Panc1 (cell line): Measurements from ENCODE around the gene CEP85L. TPM values are rescaled to one million over a fixed set of nuclear protein-coding genes. Genes with fewer than 3 reads are reported as not detected.

ENCODE experiments used
- ATAC-seq: fragments of 200-7000 bp; cut with Tn5 transposase; 2 replicates; pipeline ENCODE4 v1.9.1; 2020; ENCODE audit warnings: mild to moderate bottlenecking, moderate library complexity
- BruUV-seq: library from RNA; stranded (reverse); fragments of 400-500 nt; replicated peaks from 2 replicates; lab custom pipeline; 2021; lab: Mats Ljungman, UMichigan
- CTCF ChIA-PET: fragments of 300-600 bp; sonication (Branson Sonifier 250); formaldehyde crosslinking; loops from one replicate; lab custom pipeline; 2022; ENCODE audit warnings: antibody characterized with exemption; lab: Charles Lee
- POLR2A ChIA-PET: fragments of 300-600 bp; sonication (Branson Sonifier 250); formaldehyde crosslinking; loops from one replicate; lab custom pipeline; 2022; ENCODE audit warnings: antibody characterized with exemption; lab: Charles Lee
- DNase-seq: peaks from one replicate; pipeline ENCODE4 v3.0.0-alpha.2; 2010; ENCODE audit warnings: low read depth, low spot score
- H3K27ac ChIP-seq: 2 replicates; pipeline ENCODE4 v1.5.1; 2011; ENCODE audit warnings: mild to moderate bottlenecking, low read length, inconsistent platforms
- H3K27me3 ChIP-seq: fragments of 200-500 bp; sonication (Bioruptor generic); 2 replicates; pipeline ENCODE4 v1.6.0; 2014; ENCODE audit warnings: low read length, inconsistent platforms; ENCODE audit not compliant: control insufficient read depth, insufficient read depth
- H3K36me3 ChIP-seq: fragments of 200-500 bp; sonication (Bioruptor generic); 2 replicates; pipeline ENCODE4 v1.5.1; 2014; ENCODE audit warnings: inconsistent platforms, mild to moderate bottlenecking, low read length, moderate library complexity; ENCODE audit not compliant: control insufficient read depth, insufficient read depth
- H3K4me1 ChIP-seq: 2 replicates; pipeline ENCODE4 v1.5.1; 2011; ENCODE audit warnings: inconsistent platforms, mild to moderate bottlenecking, low read length, moderate library complexity; ENCODE audit not compliant: control insufficient read depth, insufficient read depth
- H3K4me3 ChIP-seq, 2 experiments: 2 replicates each; pipeline ENCODE4 v1.5.1; 2011 to 2012; ENCODE audit warnings: low read depth in 2 of 2, low read length in 2 of 2, mild to moderate bottlenecking in 2 of 2, inconsistent platforms in 1 of 2, moderate library complexity in 1 of 2
- H3K9me3 ChIP-seq: fragments of 200-500 bp; sonication (Bioruptor generic); 2 replicates; pipeline ENCODE4 v1.5.1; 2014; ENCODE audit warnings: low read depth, mild to moderate bottlenecking, inconsistent platforms, low read length, moderate library complexity; ENCODE audit not compliant: control insufficient read depth, insufficient read depth
- POLR2AphosphoS5 ChIP-seq: IDR thresholded peaks from 2 replicates; pipeline ENCODE4 v1.6.1; 2012; ENCODE audit warnings: mild to moderate bottlenecking, low read depth, low read length, moderate library complexity
- REST ChIP-seq, 2 experiments: IDR thresholded peaks; 2 replicates each; pipeline ENCODE4 v1.6.1; 2011 to 2012; ENCODE audit warnings: low read depth in 2 of 2, control low read depth in 1 of 2, low read length in 1 of 2, mild to moderate bottlenecking in 1 of 2, moderate library complexity in 1 of 2; ENCODE audit not compliant: insufficient read depth in 1 of 2
- SIN3A ChIP-seq: IDR thresholded peaks from 2 replicates; pipeline ENCODE4 v1.6.1; 2012; ENCODE audit warnings: low read depth, mild to moderate bottlenecking, low read length, moderate library complexity, borderline replicate concordance; ENCODE audit not compliant: insufficient read depth
- TCF7L2 ChIP-seq: IDR thresholded peaks from 2 replicates; pipeline ENCODE4 v1.6.1; 2011; ENCODE audit warnings: mild to moderate bottlenecking, low read depth, low read length, inconsistent platforms
- in situ Hi-C: cut with HindIII; loops from 2 replicates; pipeline ENCODE4 v1.10.0; 2016; ENCODE audit warnings: low sequenced_read_pairs, low pct_unique_long_range_greater_than_20kb
- intact Hi-C: fragments of 100-400 bp; cut with micrococcal nuclease; formaldehyde crosslinking; loops from one replicate; pipeline ENCODE4 v1.10.0; 2022; ENCODE audit not compliant: unreplicated experiment
- total RNA-seq: library from RNA; stranded (reverse); gene quantifications from one replicate; pipeline ENCODE4 v1.2.1, GENCODE V29; 2021; ENCODE audit not compliant: unreplicated experiment
- TF ChIP-seq, protein P1 (sequence below): fragments of 450-650 bp; IDR thresholded peaks from 2 replicates; pipeline ENCODE4 v1.5.1; 2017; ENCODE audit warnings: mild to moderate bottlenecking

The CEP85L gene
- total RNA-seq, 1 experiment from 2014 or later, result 6.7 TPM

DNA sequence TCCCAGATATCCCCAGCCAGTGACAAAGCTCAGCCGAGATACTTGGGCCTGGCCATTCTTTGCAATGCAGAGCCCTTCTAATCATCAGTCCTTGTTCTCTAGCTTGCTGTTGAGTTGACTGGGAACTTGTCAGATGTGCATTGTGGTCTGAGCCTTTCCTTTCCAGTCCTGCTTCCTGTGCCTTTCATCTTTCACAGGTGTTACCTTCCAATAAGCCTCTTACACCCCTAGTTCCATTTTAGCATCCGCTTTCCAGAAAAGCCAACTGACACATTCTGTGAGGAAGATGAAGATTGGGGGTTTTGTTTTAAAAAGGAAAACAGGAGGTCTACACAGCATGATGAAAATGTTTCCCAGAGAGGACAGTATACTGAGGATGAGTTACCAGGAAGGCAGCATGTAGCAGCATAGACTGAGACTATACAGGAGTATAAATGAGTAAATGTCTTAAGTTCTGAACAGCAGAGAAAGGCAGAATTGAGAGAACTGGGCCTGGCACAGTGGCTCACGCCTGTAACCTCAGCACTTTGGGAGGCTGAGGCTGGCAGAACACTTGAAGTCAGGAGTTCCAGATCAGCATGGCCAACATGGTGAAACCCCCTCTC is 5.6 kb upstream of the CEP85L start:
- Histone ChIP-seq H3K4me1 (peaks cover 7% of the 10 kb centered on the region), H3K27me3 (peaks cover 6% of the 10 kb centered on the region; the same call in 1 of the 2 replicates), H3K27ac (no peak overlapping the region), H3K36me3 (no peaks in the 10 kb centered on the region), H3K9me3 (no peaks in the 10 kb centered on the region), H3K4me3 (no peak overlapping the region)
- DNase-seq (no peak), ATAC-seq (no peak)
- ChIA-PET POLR2A (no interaction called here), CTCF (no interaction called here)
- BruUV-seq, result no TSS peak
- in situ Hi-C loops, result no loop called here
- no peak for TF ChIP-seq SIN3A
- TF ChIP-seq, protein P1, sequence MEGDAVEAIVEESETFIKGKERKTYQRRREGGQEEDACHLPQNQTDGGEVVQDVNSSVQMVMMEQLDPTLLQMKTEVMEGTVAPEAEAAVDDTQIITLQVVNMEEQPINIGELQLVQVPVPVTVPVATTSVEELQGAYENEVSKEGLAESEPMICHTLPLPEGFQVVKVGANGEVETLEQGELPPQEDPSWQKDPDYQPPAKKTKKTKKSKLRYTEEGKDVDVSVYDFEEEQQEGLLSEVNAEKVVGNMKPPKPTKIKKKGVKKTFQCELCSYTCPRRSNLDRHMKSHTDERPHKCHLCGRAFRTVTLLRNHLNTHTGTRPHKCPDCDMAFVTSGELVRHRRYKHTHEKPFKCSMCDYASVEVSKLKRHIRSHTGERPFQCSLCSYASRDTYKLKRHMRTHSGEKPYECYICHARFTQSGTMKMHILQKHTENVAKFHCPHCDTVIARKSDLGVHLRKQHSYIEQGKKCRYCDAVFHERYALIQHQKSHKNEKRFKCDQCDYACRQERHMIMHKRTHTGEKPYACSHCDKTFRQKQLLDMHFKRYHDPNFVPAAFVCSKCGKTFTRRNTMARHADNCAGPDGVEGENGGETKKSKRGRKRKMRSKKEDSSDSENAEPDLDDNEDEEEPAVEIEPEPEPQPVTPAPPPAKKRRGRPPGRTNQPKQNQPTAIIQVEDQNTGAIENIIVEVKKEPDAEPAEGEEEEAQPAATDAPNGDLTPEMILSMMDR, result no peak
- no peak for TF ChIP-seq REST (IDR thresholded peaks at IDR 0.05; ENCODE audit: insufficient read depth in 1 of 2, low read depth in 2 of 2, low read length in 1 of 2)
- no peak for TF ChIP-seq TCF7L2
- TF ChIP-seq POLR2AphosphoS5, result no peak
- intact Hi-C loops, result no loop called here

DNA sequence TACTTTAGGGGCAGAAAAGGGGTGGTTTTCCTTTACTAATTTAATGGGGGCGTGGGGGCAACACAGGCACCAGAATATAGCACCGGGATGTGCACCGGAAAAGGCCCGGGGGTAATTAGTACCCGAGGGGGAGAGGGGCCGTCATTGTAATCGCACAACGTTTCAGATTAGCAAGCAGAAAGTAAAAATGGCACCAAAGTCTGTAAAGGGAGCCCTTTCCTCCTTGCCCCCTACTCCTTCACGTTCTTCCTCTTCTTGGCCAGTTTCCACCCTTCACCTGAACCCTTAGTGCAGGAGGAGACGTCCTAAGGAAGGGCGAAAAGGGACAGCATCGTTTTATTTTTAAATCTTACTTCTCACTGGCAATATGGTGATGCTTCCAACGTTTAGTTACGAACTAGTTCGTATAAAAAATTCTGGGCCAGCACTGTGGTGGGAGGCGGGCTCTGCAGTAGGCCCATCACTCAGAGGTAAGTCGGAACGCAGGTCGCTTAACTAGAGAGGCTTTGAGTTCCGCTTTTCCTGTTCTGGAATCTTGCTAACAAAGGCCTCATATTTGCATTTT is 742 bp upstream of the CEP85L start:
- peaks cover 5% of the 10 kb centered on the region; the same call in 1 of the 2 replicates for H3K27me3 ChIP-seq
- intact Hi-C loops (loop anchor here (5.0 kb wide), 1 partner anchor 245 kb away; no protein-coding TSS in a partner anchor), in situ Hi-C loops (no loop called here)
- DNase-seq (no peak), ATAC-seq (peak; percentile 0)
- ChIA-PET CTCF (no interaction called here), POLR2A (interaction anchor here (0.5 kb wide), 1 partner anchor 132 kb away, joined by 3 read pairs; no protein-coding TSS in a partner anchor)
- H3K9me3 ChIP-seq, result no peaks in the 10 kb centered on the region
- H3K4me1 ChIP-seq, result peaks cover 20% of the 10 kb centered on the region
- peak overlapping the region; percentile 88 for H3K27ac ChIP-seq
- BruUV-seq, result TSS peak; percentile 93
- H3K4me3 ChIP-seq, result peak overlapping the region; percentile 81 to 90
- TF ChIP-seq POLR2AphosphoS5, result no peak
- TF ChIP-seq REST (IDR thresholded peaks at IDR 0.05; ENCODE audit: insufficient read depth in 1 of 2, low read depth in 2 of 2, low read length in 1 of 2), result no peak
- TF ChIP-seq TCF7L2, result no peak
- TF ChIP-seq, protein P1, result no peak
- no peak for TF ChIP-seq SIN3A
- H3K36me3 ChIP-seq, result no peaks in the 10 kb centered on the region
